Hepatocyte (in vitro differentiated cells): ENCODE measurements around the gene STARD7.

ENCODE experiments used
- CTCF ChIP-seq: fragments of 200-600 bp; sonication (generic); IDR thresholded peaks from 2 replicates; pipeline ENCODE4 v1.5.1; 2016; ENCODE audit warnings: antibody characterized with exemption, mild to moderate bottlenecking; ENCODE audit not compliant: poor library complexity
- EZH2 ChIP-seq: fragments of 200-600 bp; sonication (generic); IDR thresholded peaks from 2 replicates; pipeline ENCODE4 v1.6.1; 2016; ENCODE audit warnings: antibody characterized with exemption, mild to moderate bottlenecking, borderline replicate concordance
- EZH2phosphoT487 ChIP-seq: fragments of 200-600 bp; sonication (generic); IDR thresholded peaks from one replicate; pipeline ENCODE4 v1.6.1; 2018; ENCODE audit warnings: antibody characterized with exemption, mild to moderate bottlenecking, low read depth, moderate library complexity; ENCODE audit not compliant: unreplicated experiment, severe bottlenecking

GRCh38 chr2:96208143-96209010 lies at the start of gene STARD7:
- TF ChIP-seq CTCF (no peak), EZH2 (no peak), EZH2phosphoT487 (no peak)
